Keratinocyte (primary cell): ENCODE results near the gene TUFT1.

Experiments used
- CTCF ChIP-seq, 3 experiments: IDR thresholded peaks in 1 of 3; conservative IDR thresholded peaks in 1 of 3; optimal IDR thresholded peaks in 1 of 3; 2 replicates in 2 of 3; 3 replicates in 1 of 3; pipeline versions ENCODE3 to v1.5.1; 2011; ENCODE audit warnings: low read length in 3 of 3, mild to moderate bottlenecking in 3 of 3, moderate library complexity in 2 of 3, control low read depth in 1 of 3, inconsistent platforms in 1 of 3; ENCODE audit not compliant: insufficient read depth in 2 of 3; ENCODE audit errors: extremely low read depth in 1 of 3
- EZH2 ChIP-seq: IDR thresholded peaks from one replicate; pipeline ENCODE4 v1.6.1; 2012; ENCODE audit warnings: inconsistent platforms, mild to moderate bottlenecking, low read length, moderate library complexity

- TF ChIP-seq CTCF (optimal IDR thresholded peaks at IDR 0.05 in 1 of 3, IDR thresholded peaks at IDR 0.05 in 1 of 3, conservative IDR thresholded peaks at IDR 0.05 in 1 of 3; ENCODE audit: extremely low read depth in 1 of 3, insufficient read depth in 2 of 3, low read length in 3 of 3) (no peak), EZH2 (no peak)
These were observed 1.6 kb downstream of the TUFT1 start for GRCh38 chr1:151541752-151542151.
